ENCODE data around the gene LHFPL6. TPM values are rescaled to one million over a fixed set of nuclear protein-coding genes. Genes with fewer than 3 reads are reported as not detected.
A peak's percentile ranks its signal among the peaks of the same experiment; 100 is the strongest.

The LHFPL6 gene
- total and polyA plus RNA-seq, 4 donors = 22.7 to 115 (median 36.1) TPM

DNA sequence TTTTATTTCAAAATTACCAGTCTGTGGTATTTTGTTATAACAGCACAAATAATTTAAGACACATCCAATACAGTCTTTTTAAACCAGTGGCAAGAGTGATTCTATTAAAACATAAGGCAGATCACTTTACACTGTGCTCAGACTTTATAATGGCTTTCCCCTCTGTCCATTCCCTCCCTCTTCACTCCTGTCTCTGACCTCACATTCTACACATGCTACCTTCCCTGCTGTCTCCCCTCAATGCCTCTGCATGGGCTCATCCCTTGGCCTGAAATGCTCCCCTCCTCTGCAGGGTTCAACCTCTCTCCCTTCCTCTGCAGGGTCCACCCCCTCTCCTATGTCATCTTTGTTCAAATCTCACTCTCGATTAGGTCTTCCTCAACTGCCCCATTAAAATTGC is 170.8 kb downstream of the LHFPL6 start:
- Histone ChIP-seq H3K27me3 (ENCODE audit: control insufficient read depth in 3 of 3, insufficient read depth in 3 of 3, low read length in 2 of 3) (no peaks in the 10 kb centered on the region), H3K27ac (ENCODE audit: low read depth in 1 of 2, low read length in 1 of 2) (no peak overlapping the region), H3K9me3 (ENCODE audit: control insufficient read depth in 4 of 4, insufficient read depth in 3 of 4, low read length in 3 of 4) (peaks cover 0 to 3% (median 1%) of the 10 kb centered on the region in 4 donors), H3K4me1 (ENCODE audit: control insufficient read depth in 5 of 5, insufficient read depth in 5 of 5, low read length in 5 of 5) (peaks cover 0 to 7% (median 0%) of the 10 kb centered on the region in 5 donors), H3K36me3 (ENCODE audit: control insufficient read depth in 4 of 4, insufficient read depth in 4 of 4, low read length in 4 of 4) (peaks cover 0 to 3% (median under 1%) of the 10 kb centered on the region in 4 donors), H3K4me3 (no peak overlapping the region), H3K9ac (ENCODE audit: insufficient read depth in 1 of 2, low read length in 2 of 2) (no peak overlapping the region)
- DNase-seq (no peak), ATAC-seq (ENCODE audit: insufficient read depth, low FRiP score) (no peak)
- WGBS, 2 donors = 83 to 84% methylated on average over 1 of the region's 1 CpG
- TF ChIP-seq, protein P1, sequence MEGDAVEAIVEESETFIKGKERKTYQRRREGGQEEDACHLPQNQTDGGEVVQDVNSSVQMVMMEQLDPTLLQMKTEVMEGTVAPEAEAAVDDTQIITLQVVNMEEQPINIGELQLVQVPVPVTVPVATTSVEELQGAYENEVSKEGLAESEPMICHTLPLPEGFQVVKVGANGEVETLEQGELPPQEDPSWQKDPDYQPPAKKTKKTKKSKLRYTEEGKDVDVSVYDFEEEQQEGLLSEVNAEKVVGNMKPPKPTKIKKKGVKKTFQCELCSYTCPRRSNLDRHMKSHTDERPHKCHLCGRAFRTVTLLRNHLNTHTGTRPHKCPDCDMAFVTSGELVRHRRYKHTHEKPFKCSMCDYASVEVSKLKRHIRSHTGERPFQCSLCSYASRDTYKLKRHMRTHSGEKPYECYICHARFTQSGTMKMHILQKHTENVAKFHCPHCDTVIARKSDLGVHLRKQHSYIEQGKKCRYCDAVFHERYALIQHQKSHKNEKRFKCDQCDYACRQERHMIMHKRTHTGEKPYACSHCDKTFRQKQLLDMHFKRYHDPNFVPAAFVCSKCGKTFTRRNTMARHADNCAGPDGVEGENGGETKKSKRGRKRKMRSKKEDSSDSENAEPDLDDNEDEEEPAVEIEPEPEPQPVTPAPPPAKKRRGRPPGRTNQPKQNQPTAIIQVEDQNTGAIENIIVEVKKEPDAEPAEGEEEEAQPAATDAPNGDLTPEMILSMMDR (IDR thresholded peaks at IDR 0.05; ENCODE audit: control extremely low read depth, extremely low read depth) = no peak

DNA sequence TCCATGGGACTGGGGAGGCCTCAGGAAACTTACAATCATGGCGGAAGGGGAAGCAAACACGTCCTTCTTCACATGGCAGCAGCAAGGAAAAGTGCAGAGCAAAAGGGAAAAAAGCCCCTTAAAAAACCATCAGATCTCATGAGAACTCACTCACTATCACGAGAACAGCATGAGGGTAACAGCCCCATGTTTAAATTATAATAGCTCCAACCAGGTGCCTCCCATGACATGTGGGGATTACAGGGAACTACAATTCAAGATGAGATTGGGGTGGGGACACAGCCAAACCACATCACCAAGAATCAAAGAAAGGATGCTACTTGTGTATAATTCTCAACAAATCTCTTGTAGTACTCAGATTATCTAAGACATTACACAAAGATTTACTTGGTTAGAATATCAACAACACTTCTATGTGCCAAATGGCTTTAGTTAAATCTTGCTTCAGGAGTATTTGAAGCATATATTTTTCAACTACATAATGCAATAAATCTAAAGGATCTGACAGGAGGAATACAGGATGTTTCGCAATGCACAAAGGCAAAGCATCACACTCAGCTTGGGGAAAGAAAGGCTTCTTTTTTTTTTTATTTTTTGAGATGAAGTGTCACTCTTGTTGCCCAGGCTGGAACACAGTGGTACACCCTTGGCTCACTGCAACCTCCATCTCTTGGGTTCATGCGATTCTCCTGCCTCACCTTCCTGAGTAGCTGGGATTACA is 180.0 kb downstream of the LHFPL6 start:
- peaks cover 0 to 3% (median 0%) of the 10 kb centered on the region in 4 donors for H3K9me3 ChIP-seq (ENCODE audit: control insufficient read depth in 4 of 4, insufficient read depth in 3 of 4, low read length in 3 of 4)
- H3K4me3 ChIP-seq = no peak overlapping the region
- H3K9ac ChIP-seq (ENCODE audit: insufficient read depth in 1 of 2, low read length in 2 of 2) = no peak overlapping the region
- TF ChIP-seq, protein P1 (IDR thresholded peaks at IDR 0.05; ENCODE audit: control extremely low read depth, extremely low read depth) = no peak
- ATAC-seq (ENCODE audit: insufficient read depth, low FRiP score) (no peak), DNase-seq (peak in 1 of 3 donors; percentile 38)
- no peak overlapping the region for H3K27ac ChIP-seq (ENCODE audit: low read depth in 1 of 2, low read length in 1 of 2)
- H3K27me3 ChIP-seq (ENCODE audit: control insufficient read depth in 3 of 3, insufficient read depth in 3 of 3, low read length in 2 of 3) = no peaks in the 10 kb centered on the region
- whole genome bisulfite sequencing, 2 donors = 83 to 89% methylated on average over 5 of the region's 5 CpGs
- peaks cover 0 to 2% (median 0%) of the 10 kb centered on the region in 5 donors for H3K4me1 ChIP-seq (ENCODE audit: control insufficient read depth in 5 of 5, insufficient read depth in 5 of 5, low read length in 5 of 5)
- H3K36me3 ChIP-seq (ENCODE audit: control insufficient read depth in 4 of 4, insufficient read depth in 4 of 4, low read length in 4 of 4) = no peaks in the 10 kb centered on the region

DNA sequence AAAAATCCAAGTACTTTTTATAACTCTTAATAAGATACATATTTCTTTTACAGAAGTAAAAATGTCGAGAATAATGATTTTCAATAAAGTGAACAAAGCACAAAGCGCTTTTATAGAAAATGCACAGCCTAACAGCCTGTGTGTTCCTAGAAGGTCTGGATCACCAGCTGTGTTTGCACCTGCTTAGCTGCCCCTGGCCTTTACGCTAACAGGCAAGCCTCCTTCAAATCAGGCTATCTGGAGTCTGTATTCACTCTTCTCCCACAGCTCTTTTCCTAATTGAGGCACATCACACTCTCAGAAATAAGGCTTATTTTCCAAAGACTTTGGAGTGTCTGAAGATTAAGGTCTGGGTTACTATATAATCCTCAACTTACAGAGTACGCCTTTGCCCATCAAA is 183.1 kb downstream of the LHFPL6 start:
- DNase-seq = no peak
- H3K4me3 ChIP-seq = no peak overlapping the region
- H3K27ac ChIP-seq (ENCODE audit: low read depth in 1 of 2, low read length in 1 of 2) = peak overlapping the region in 1 of 2 donors; percentile 21
- TF ChIP-seq, protein P1 (IDR thresholded peaks at IDR 0.05; ENCODE audit: control extremely low read depth, extremely low read depth) = no peak
- ATAC-seq (ENCODE audit: insufficient read depth, low FRiP score) = no peak
- peaks cover 2 to 22% (median 14%) of the 10 kb centered on the region in 5 donors for H3K4me1 ChIP-seq (ENCODE audit: control insufficient read depth in 5 of 5, insufficient read depth in 5 of 5, low read length in 5 of 5)
- 96% methylated on average over 4 of the region's 4 CpGs for WGBS, 2 donors
- H3K27me3 ChIP-seq (ENCODE audit: control insufficient read depth in 3 of 3, insufficient read depth in 3 of 3, low read length in 2 of 3) = no peaks in the 10 kb centered on the region
- no peaks in the 10 kb centered on the region for H3K9me3 ChIP-seq (ENCODE audit: control insufficient read depth in 4 of 4, insufficient read depth in 3 of 4, low read length in 3 of 4)
- H3K36me3 ChIP-seq (ENCODE audit: control insufficient read depth in 4 of 4, insufficient read depth in 4 of 4, low read length in 4 of 4) = no peaks in the 10 kb centered on the region
- no peak overlapping the region for H3K9ac ChIP-seq (ENCODE audit: insufficient read depth in 1 of 2, low read length in 2 of 2)

All from lung (tissue), 12 donors.